NCI-H446 (cell line): ENCODE data around the gene DAB1.
"Not testable (repeated sequence)": the region's sequence is repeated elsewhere in the genome, so short reads cannot be mapped to it uniquely, and the experiment has no call there.

Experiments used
- DNase-seq, 2 experiments: peaks; one replicate each; lab custom pipeline; 2025; lab: John Stamatoyannopoulos, UW

DAB1 gene

GRCh38 chr1:57118948-57119603 lies 304.8 kb downstream of the DAB1 start:
- no peak for DNase-seq

- no peak for DNase-seq
Measured at GRCh38 chr1:57117753-57118152, 306.1 kb downstream of the DAB1 start.

- no peak for DNase-seq
Measured at GRCh38 chr1:57116871-57117270, 307.0 kb downstream of the DAB1 start.

- no peak for DNase-seq
Measured at GRCh38 chr1:57115030-57115614, 308.7 kb downstream of the DAB1 start.

GRCh38 chr1:57112148-57112547 lies 311.7 kb downstream of the DAB1 start:
- no peak for DNase-seq

- DNase-seq = no peak
Measured at GRCh38 chr1:57111175-57111574, 312.7 kb downstream of the DAB1 start.

- no peak for DNase-seq
Measured at GRCh38 chr1:57109883-57110282, 314.0 kb downstream of the DAB1 start.

- no peak for DNase-seq
Measured at GRCh38 chr1:57109247-57109646, 314.6 kb downstream of the DAB1 start.

GRCh38 chr1:57106296-57106695 lies 317.6 kb downstream of the DAB1 start:
- DNase-seq = no peak

GRCh38 chr1:57102561-57103326 lies 321.1 kb downstream of the DAB1 start:
- DNase-seq = no peak

GRCh38 chr1:57101209-57101608 lies 322.7 kb downstream of the DAB1 start:
- DNase-seq = no peak

GRCh38 chr1:57094749-57095148 lies 329.1 kb downstream of the DAB1 start:
- DNase-seq = no peak

GRCh38 chr1:57093122-57093521 lies 330.7 kb downstream of the DAB1 start:
- no peak for DNase-seq

GRCh38 chr1:57091642-57092041 lies 332.2 kb downstream of the DAB1 start:
- no peak for DNase-seq

- no peak for DNase-seq
Measured at GRCh38 chr1:57089855-57090254, 334.0 kb downstream of the DAB1 start.

GRCh38 chr1:57089221-57089620 lies 334.6 kb downstream of the DAB1 start:
- DNase-seq = no peak

- DNase-seq = no peak
Measured at GRCh38 chr1:57088653-57089052, 335.2 kb downstream of the DAB1 start.

GRCh38 chr1:57087660-57088059 lies 336.2 kb downstream of the DAB1 start:
- DNase-seq = not testable (repeated sequence)

- DNase-seq = peak in 1 of 2 experiments; percentile 41
Measured at GRCh38 chr1:57086154-57086553, 337.7 kb downstream of the DAB1 start.

GRCh38 chr1:57084701-57085100 lies 339.2 kb downstream of the DAB1 start:
- no peak for DNase-seq

GRCh38 chr1:57082711-57083439 lies 341.0 kb downstream of the DAB1 start:
- DNase-seq = no peak

- DNase-seq = no peak
Measured at GRCh38 chr1:57079454-57080157, 344.3 kb downstream of the DAB1 start.
